Karpas-422 (cell line): ENCODE data around the gene CDK14. TPM values are rescaled to one million over a fixed set of nuclear protein-coding genes. Genes with fewer than 3 reads are reported as not detected.

Experiments
- DNase-seq: peaks from one replicate; pipeline ENCODE4 v3.0.0-alpha.2; 2015
- H2AFZ ChIP-seq: fragments of 200-600 bp; sonication (generic); 2 replicates; pipeline ENCODE4 v1.6.1; 2014; ENCODE audit warnings: antibody characterized with exemption, low read length, mixed read lengths
- H3K27ac ChIP-seq: fragments of 200-600 bp; sonication (generic); 2 replicates; pipeline ENCODE4 v1.5.1; 2014; ENCODE audit warnings: mild to moderate bottlenecking, low read length, moderate library complexity
- H3K27me3 ChIP-seq: fragments of 200-600 bp; sonication (generic); 2 replicates; pipeline ENCODE4 v1.6.1; 2014; ENCODE audit warnings: low read length, mixed read lengths
- H3K36me3 ChIP-seq: fragments of 200-600 bp; sonication (generic); 2 replicates; pipeline ENCODE4 v1.6.1; 2014; ENCODE audit warnings: low read length, mixed read lengths; ENCODE audit not compliant: insufficient read depth
- H3K4me1 ChIP-seq: fragments of 200-600 bp; sonication (generic); 2 replicates; pipeline ENCODE4 v1.6.1; 2014; ENCODE audit warnings: mild to moderate bottlenecking, low read length, mixed read lengths
- H3K4me2 ChIP-seq: fragments of 200-600 bp; sonication (generic); 2 replicates; pipeline ENCODE4 v1.6.1; 2014; ENCODE audit warnings: low read length, low read depth, mild to moderate bottlenecking; ENCODE audit not compliant: poor library complexity, severe bottlenecking
- H3K4me3 ChIP-seq: fragments of 200-600 bp; sonication (generic); 2 replicates; pipeline ENCODE4 v1.5.1; 2014; ENCODE audit warnings: mild to moderate bottlenecking, antibody characterized with exemption, low read length, mixed read lengths
- H3K79me2 ChIP-seq: fragments of 200-600 bp; sonication (generic); 2 replicates; pipeline ENCODE4 v1.6.1; 2014; ENCODE audit warnings: mild to moderate bottlenecking, low read length, mixed read lengths
- H3K9ac ChIP-seq: fragments of 200-600 bp; sonication (generic); 2 replicates; pipeline ENCODE4 v1.6.0; 2014; ENCODE audit warnings: low read length
- H3K9me2 ChIP-seq: fragments of 200-600 bp; sonication (generic), shearing (Covaris generic); replicated peaks from 2 replicates; pipeline ENCODE4 v1.6.0; 2014; ENCODE audit warnings: mild to moderate bottlenecking, low read length, moderate library complexity; ENCODE audit not compliant: insufficient read depth
- H3K9me3 ChIP-seq: fragments of 300-700, 200-600 bp; sonication (generic); 2 replicates; pipeline ENCODE4 v1.6.1; 2014; ENCODE audit warnings: low read length, mixed read lengths
- H4K20me1 ChIP-seq: fragments of 200-600 bp; sonication (generic); 2 replicates; pipeline ENCODE4 v1.6.1; 2014; ENCODE audit warnings: mild to moderate bottlenecking, antibody characterized with exemption, low read length, low read depth; ENCODE audit not compliant: insufficient read depth
- total RNA-seq: library from RNA; depleted of rRNA; stranded (reverse); fragments of >200 nt; shearing (Covaris generic); gene quantifications from 2 replicates; pipeline ENCODE4 v1.2.3, GENCODE V29; 2014; ENCODE audit warnings: low replicate concordance

The CDK14 gene
- total RNA-seq, 1 experiment from 2014 or later, result 121 TPM

- H3K4me2 ChIP-seq, result no peak overlapping the region
- H3K27ac ChIP-seq, result no peak overlapping the region
- H3K9ac ChIP-seq, result no peak overlapping the region
- H3K4me3 ChIP-seq, result no peak overlapping the region
- peaks cover 9% of the 10 kb centered on the region; the same call in 1 of the 2 replicates for H3K79me2 ChIP-seq
- no peak overlapping the region for H2AFZ ChIP-seq
- no peaks in the 10 kb centered on the region for H4K20me1 ChIP-seq
- peaks cover 7% of the 10 kb centered on the region; the same call in 1 of the 2 replicates for H3K4me1 ChIP-seq
- DNase-seq, result no peak
- H3K27me3 ChIP-seq, result no peaks in the 10 kb centered on the region
- H3K9me2 ChIP-seq, result no peaks in the 10 kb centered on the region
- H3K9me3 ChIP-seq, result no peaks in the 10 kb centered on the region
- peaks cover 7% of the 10 kb centered on the region; the same call in 1 of the 2 replicates for H3K36me3 ChIP-seq
These were observed 356.1 kb downstream of the CDK14 start for GRCh38 chr7:90951986-90952954.

GRCh38 chr7:90955641-90956207 is 359.6 kb downstream of the CDK14 start:
- H3K27me3 ChIP-seq, result no peaks in the 10 kb centered on the region
- no peak for DNase-seq
- no peaks in the 10 kb centered on the region for H3K4me1 ChIP-seq
- H3K4me2 ChIP-seq, result no peak overlapping the region
- H3K9me2 ChIP-seq, result no peaks in the 10 kb centered on the region
- H4K20me1 ChIP-seq, result no peaks in the 10 kb centered on the region
- 0 out of 2 replicates have a peak, but pooled peaks cover 10% of the 10 kb centered on the region for H3K79me2 ChIP-seq
- H3K9me3 ChIP-seq, result no peaks in the 10 kb centered on the region
- peaks cover 24% of the 10 kb centered on the region; the same call in 1 of the 2 replicates for H3K36me3 ChIP-seq
- no peak overlapping the region for H3K27ac ChIP-seq
- H2AFZ ChIP-seq, result no peak overlapping the region
- no peak overlapping the region for H3K4me3 ChIP-seq
- no peak overlapping the region for H3K9ac ChIP-seq

GRCh38 chr7:90957883-90958282 is 361.8 kb downstream of the CDK14 start:
- H3K9me2 ChIP-seq, result no peaks in the 10 kb centered on the region

GRCh38 chr7:90958647-90959046 is 362.5 kb downstream of the CDK14 start:
- Histone ChIP-seq H3K9me2 (no peaks in the 10 kb centered on the region), H3K36me3 (peaks cover 24% of the 10 kb centered on the region; the same call in 1 of the 2 replicates), H3K4me3 (no peak overlapping the region), H3K79me2 (peaks cover 11% of the 10 kb centered on the region; the same call in 1 of the 2 replicates), H3K9me3 (no peaks in the 10 kb centered on the region), H3K4me2 (no peak overlapping the region), H3K4me1 (no peaks in the 10 kb centered on the region), H3K9ac (no peak overlapping the region), H2AFZ (no peak overlapping the region), H3K27me3 (no peaks in the 10 kb centered on the region), H3K27ac (no peak overlapping the region), H4K20me1 (no peaks in the 10 kb centered on the region)
- DNase-seq, result no peak

More at GRCh38 chr7:90957883-90958282, 361.8 kb downstream of the CDK14 start:
- Histone ChIP-seq H3K9me3 (no peaks in the 10 kb centered on the region), H3K27ac (no peak overlapping the region), H4K20me1 (no peaks in the 10 kb centered on the region), H3K4me3 (no peak overlapping the region), H3K9ac (no peak overlapping the region), H3K27me3 (no peaks in the 10 kb centered on the region), H2AFZ (no peak overlapping the region), H3K4me2 (no peak overlapping the region), H3K79me2 (peaks cover 11% of the 10 kb centered on the region; the same call in 1 of the 2 replicates), H3K36me3 (peaks cover 24% of the 10 kb centered on the region; the same call in 1 of the 2 replicates), H3K4me1 (no peaks in the 10 kb centered on the region)
- no peak for DNase-seq

- Histone ChIP-seq H3K4me3 (no peak overlapping the region), H3K9me2 (no peaks in the 10 kb centered on the region), H3K27me3 (no peaks in the 10 kb centered on the region), H3K4me2 (no peak overlapping the region), H3K27ac (no peak overlapping the region), H2AFZ (no peak overlapping the region), H3K9ac (no peak overlapping the region), H3K9me3 (no peaks in the 10 kb centered on the region), H3K79me2 (peaks cover 7% of the 10 kb centered on the region; the same call in 1 of the 2 replicates), H4K20me1 (no peaks in the 10 kb centered on the region), H3K36me3 (peaks cover 21% of the 10 kb centered on the region; the same call in 1 of the 2 replicates), H3K4me1 (no peaks in the 10 kb centered on the region)
- no peak for DNase-seq
These were observed 365.1 kb downstream of the CDK14 start for GRCh38 chr7:90961037-90961725.

GRCh38 chr7:90965211-90965610 is 369.1 kb downstream of the CDK14 start:
- Histone ChIP-seq H3K4me3 (no peak overlapping the region), H2AFZ (no peak overlapping the region), H3K36me3 (peaks cover 10% of the 10 kb centered on the region; the same call in 1 of the 2 replicates), H3K4me2 (no peak overlapping the region), H3K9me3 (no peaks in the 10 kb centered on the region), H3K79me2 (peaks cover 6% of the 10 kb centered on the region; the same call in 1 of the 2 replicates), H3K27ac (no peak overlapping the region), H3K4me1 (no peaks in the 10 kb centered on the region), H3K27me3 (no peaks in the 10 kb centered on the region), H3K9me2 (no peaks in the 10 kb centered on the region), H4K20me1 (no peaks in the 10 kb centered on the region), H3K9ac (no peak overlapping the region)
- DNase-seq, result no peak

GRCh38 chr7:90966346-90966745 is 370.2 kb downstream of the CDK14 start:
- H3K4me1 ChIP-seq, result no peaks in the 10 kb centered on the region
- no peaks in the 10 kb centered on the region for H3K9me2 ChIP-seq
- H3K9ac ChIP-seq, result no peak overlapping the region
- no peak overlapping the region for H3K4me3 ChIP-seq
- H3K36me3 ChIP-seq, result peaks cover 12% of the 10 kb centered on the region; the same call in 1 of the 2 replicates
- H3K4me2 ChIP-seq, result no peak overlapping the region
- no peak overlapping the region for H2AFZ ChIP-seq
- peaks cover 3% of the 10 kb centered on the region; the same call in 1 of the 2 replicates for H3K79me2 ChIP-seq
- DNase-seq, result no peak
- no peaks in the 10 kb centered on the region for H3K9me3 ChIP-seq
- H3K27me3 ChIP-seq, result no peaks in the 10 kb centered on the region
- H3K27ac ChIP-seq, result no peak overlapping the region
- no peaks in the 10 kb centered on the region for H4K20me1 ChIP-seq
